Mesenteric fat pad (tissue), 1 donor: Measurements from ENCODE around the gene SLC16A12. TPM values are rescaled to one million over a fixed set of nuclear protein-coding genes. Genes with fewer than 3 reads are reported as not detected.

Experiments used
- DNase-seq: peaks from one replicate; pipeline ENCODE4 v3.0.0-alpha.2; 2020; ENCODE audit warnings: low spot score
- total RNA-seq: library from RNA; stranded (reverse); fragmentation: NEBNext Ultra II Directional; extraction: Animal tissue kit (Norgen Biotek cat#: 25700); gene quantifications from one replicate; pipeline ENCODE4 v1.2.1, GENCODE V29; 2021
- donor health status: DM: yes; HTN: yes; CAD: no.

The SLC16A12 gene
- total RNA-seq, 1 donor from 2014 or later = 0.22 TPM

DNA sequence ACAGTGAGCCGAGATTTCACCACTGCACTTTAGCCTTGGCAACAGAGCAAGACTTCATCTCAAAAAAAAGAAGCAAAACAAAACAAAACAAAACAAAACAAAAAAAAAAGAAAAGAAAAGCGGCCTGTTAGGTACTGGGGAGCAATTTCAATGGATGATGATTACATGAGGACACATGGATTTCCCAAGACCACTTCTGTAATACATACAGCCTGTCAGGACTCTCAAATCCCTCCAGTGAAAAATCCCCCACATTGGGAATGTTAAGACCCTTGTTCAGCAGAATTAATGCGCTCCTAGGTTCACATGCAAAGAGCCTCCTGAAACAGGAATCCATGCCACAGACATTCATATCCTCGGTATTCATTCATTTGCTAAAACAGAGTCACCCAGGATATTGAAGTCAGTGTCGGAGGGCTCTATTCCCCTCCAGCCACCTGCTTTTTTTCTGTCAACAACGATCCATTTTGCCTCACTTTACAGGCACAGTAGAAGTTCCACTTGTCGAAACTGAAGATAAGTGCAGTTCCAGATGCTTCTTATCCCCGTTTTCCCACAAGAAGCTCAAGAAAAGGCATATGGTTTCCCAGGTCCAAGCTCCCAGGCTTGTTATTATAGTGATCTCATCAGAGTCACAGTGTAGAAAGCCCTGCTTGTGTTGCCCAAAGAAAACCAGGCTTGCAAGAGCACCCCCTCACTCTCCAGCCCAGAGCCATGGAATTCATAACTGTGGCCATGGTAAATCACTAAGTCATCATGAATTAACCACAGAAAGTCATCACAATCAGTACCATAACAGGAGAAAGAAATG lies 20.2 kb downstream of the SLC16A12 start:
- DNase-seq = no peak

DNA sequence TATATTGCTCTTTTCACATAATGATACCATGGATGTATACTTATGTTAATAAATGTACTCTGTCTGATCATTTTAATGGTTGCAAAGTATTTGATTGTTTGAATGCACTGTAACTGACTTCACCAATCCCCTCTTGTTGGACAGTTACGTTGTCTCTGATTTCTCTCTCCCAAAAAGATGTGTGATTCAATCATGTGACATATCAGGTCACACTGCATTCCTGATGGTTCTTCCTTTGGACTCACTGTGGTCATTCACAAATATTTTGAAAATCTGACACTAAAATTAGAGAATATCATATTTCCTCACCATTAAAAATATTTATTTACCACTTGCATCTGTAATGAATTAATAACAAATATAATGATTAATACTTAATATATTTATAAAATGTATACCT lies 22.2 kb downstream of the SLC16A12 start:
- no peak for DNase-seq

DNA sequence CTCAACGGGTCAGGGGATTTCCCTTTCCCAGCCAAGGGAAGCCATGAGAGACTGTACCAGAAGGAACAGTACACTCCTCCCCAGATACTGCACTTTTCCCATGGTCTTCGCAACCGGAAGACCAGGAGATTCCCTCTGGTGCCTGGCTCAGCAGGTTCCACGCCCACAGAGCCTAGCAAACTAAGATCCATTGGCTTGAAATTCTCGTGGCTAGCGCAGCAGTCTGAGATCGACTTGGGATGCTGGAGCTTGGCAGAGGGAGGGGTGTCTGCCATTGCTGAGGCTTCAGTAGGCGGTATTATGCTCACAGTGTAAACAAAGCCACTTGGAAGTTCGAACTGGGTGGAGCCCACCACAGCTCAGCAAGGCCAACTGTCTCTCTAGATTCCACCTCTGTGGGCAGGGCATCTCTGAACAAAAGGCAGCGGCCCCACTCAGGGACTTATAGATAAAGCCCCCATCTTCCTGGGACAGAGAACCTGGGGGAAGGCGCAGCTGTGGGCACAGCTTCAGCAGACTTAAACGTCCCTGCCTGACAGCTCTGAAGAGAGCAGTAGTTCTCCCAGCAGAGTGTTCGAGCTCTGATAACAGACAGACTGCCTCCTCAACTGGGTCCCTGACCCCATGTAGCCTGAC lies 29.6 kb downstream of the SLC16A12 start:
- DNase-seq = no peak

DNA sequence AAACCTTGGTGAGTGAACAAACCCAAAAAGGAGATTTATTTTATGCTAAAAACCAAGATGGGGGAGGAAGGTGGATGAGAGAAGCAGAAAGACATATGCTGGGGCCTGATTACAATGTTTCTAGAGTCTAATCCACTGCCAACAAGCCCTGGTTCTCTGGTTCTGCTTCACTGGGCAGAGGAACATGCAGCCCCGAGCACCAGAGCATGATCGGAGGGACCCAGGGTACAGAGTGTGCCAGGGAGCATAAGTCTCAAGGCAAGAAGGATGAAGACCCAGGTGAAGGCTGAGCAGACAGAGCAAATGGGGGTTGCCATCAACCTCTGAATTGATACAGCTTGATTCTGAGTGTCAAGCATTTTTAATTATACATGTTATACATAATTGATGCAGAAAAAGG lies 30.7 kb downstream of the SLC16A12 start:
- DNase-seq = no peak

DNA sequence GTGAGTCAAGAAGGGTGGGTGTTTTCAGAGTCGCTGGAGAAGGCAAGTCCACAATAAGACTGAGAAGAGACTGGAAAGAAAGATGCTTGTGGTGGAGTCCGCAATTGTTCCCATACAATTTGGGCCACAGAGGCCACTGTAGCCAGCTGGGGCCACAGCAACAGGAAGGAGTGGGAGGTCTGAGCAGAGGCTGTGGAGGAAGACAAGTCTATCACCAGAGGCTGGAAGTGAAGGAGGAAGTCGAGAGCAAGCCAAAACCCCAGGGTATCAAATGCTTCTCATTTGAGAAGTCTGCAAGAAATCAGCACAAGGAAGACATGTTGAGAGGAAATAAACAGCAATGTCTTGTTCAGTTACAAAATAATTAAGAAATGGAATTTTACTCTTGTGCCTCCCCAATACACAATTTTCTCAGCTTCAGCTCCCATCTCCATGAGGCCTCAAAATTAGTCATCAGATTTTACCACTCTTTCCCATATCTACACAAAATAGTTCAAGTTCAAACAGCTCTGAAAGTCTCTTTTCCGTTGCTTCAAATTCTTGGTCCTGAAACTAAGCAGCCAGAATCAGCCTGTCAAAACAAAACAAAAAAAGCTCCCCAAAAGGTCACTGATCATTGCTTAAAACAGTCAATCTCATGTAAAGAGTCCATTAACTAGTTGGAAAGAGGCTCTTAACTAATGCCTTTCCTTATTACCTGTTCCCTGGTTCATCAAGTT lies 31.6 kb downstream of the SLC16A12 start:
- DNase-seq = no peak

DNA sequence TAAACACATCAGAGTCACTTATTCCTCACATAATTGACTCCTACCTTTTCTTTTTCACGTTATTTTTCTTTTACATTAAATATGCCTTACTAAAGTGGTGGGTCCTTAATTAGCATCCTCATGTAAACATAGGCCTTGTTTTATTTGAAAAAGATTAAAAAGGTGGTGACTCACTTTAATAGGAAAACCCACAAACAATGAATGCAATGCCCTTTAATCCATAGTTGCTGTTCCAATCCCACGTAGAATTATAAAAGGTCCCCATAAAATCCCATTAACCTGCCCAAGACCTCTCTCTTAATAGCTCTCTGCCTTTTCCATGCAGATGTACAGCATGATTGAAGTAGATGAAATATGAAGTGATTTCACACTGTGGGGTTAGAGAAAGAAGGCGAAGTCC lies 32.2 kb downstream of the SLC16A12 start:
- DNase-seq = no peak

DNA sequence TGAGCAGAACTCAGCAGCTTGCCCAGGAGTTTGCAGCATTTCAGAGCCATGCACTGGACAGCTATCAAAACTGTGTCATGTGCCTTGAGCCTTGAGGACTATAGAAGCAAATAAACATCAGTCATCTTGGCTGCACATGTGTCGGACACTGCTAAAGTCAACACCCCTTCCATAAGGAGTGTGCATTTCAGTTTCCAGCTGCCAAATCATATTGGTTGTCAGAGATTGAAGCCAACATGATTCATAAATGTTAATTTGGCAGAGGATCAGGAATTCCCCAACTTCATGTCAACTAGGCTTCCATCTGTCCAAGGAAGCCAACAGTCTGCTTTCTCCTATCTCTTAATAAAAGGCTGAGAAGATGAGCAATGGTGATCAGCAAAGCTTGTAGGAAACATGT lies 32.8 kb downstream of the SLC16A12 start:
- no peak for DNase-seq

DNA sequence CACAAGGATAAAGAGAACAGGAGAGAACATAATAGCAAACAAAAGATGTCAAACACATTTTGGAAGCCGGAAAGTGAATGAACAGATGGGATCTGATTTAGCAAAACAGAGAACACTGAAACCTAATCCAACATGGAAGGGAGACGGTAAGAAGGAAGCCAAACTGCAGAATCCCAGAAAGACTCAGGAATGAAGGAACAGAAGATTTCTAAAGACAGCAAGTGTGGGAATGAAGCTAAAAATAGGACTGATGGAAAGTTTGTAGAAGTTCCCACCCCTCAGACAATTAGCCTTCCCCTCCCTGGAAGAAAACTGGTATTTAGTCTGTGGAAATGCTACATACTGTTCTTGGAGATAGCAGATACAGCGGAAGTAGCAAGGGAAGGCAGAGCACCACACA lies 40.8 kb downstream of the SLC16A12 start:
- DNase-seq = no peak

DNA sequence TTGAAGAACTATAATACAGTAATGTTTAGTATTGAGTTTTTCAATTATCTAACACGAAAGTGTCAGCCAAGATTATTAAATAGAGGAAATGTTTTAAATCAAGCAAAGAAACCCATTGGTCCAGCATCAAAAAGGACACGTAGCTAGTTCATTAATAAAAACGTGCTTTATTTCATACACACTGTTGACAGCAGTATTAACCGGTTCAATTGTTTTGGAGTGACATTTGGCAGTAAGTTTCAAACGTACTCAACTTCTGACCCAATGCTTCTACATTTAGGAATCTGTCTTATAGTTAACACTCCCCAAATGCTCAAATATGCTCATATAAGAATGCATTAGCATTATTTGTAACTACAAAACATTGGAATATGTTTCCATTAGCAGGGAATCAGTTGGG lies 41.3 kb downstream of the SLC16A12 start:
- DNase-seq = no peak

DNA sequence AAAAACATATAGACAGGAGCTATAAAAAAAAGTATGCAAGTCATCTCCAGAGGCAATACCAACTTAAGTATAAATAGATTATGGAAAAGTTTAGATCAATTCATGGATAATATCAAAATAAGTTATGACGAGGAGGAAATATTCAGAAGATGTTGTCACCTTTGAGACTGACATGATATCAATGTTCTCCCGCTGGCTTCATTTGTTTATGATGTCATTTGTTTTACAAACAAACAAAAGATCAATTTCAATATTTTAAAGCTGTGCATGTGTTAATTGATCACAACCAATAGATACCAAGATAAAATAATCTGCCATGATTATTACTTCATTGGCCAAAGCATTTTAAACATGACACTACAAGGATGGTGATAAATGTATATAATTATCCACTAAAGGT lies 43.5 kb downstream of the SLC16A12 start:
- no peak for DNase-seq

DNA sequence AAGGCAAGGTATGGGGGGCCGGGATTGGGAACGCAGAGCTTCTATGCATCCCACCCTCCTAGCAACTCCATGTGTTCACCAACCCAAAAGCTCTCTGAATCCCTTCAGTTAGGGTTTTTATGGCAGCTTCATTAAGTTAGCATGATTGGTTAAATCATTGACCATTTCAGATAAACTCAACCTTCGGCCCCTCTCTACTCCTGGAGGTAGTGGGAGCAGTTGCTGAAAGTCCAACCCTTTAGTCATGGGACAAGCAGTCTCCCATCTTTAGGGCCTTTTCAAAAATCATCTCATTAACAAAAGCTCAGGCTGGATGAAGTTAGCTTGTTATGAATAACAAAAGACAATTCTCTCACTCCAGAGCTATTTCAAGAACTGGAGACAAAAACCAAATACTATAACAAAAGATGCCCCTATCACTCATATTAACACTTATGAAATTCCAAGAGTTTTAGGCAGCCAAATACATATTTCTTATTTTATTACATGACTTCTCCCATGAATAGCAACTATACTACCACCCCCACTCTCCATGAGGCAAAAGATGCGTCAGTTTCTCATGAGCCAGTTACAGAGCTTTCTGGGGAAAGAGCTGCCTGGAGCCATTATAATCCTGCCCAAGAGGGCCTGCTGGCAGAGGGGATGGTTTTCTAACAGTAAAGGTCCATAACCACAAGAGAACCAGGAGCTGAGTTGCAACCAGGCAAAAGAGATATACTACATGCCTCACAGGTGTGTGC lies 44.6 kb downstream of the SLC16A12 start:
- DNase-seq = no peak

DNA sequence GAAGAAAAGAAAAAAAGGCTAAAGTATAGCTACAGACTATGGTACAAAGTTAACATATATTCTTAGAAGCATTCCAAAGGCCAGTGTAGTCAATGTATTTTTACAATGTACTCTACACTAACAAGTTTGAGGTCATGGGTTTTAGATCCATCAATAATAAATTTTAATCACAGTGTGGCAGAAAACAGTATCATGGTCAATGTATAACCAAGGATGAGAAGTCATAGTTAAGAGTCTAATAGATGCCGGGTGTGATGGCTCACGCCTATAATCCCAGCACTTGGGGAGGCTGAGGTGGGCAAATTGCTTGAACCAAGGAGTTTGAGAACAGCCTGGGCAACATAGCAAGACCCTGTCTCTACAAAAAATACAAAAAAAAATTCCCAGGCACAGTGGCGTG lies 53.1 kb downstream of the SLC16A12 start:
- no peak for DNase-seq

DNA sequence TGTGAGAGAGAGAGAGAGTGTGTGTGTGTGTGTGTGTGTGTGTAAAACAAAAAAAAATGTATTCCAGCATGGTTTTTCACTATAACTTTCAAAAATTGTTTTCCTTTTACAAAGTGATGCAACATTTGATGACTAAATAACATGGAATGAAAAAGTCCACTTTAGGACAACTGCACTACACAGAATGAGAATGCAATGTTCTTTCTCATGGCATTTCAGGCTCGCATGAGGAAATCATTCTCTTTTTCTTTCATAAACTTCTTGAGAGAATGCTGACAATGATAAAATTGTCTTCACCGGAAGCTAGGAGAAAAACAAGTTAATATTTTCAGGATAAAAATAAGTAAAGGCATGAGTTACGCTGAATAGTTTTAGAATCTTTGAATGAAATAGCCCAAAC lies 53.7 kb downstream of the SLC16A12 start:
- DNase-seq = no peak

DNA sequence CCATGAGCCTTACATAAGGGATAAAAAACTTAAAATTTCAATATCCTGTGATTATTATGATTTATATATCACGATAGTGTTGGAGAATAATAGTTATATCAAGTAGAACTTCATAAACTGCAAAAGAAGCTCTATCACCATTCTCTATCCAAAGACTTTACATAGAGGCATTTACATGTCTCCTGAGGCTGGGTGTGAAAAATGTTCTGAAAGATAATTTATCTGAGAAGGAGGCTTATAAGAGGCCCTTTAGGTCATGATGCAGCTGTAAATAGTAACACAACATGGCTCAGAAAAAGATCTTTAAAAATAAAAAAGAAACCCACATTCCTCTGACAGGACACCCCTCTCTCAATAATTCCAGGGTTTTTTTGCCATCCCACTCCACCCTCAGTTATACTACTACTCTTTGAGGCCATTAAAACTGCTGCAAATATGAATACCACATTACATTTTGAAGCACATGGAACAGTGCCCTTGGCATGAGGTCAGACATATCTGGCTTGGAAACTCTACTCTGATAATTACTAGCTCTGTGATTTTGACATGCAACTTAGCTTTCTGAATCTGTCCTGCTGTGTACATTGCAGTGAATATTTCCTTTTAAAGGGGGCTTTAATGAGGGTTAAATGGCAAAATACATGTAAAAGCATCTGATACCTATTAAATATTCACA lies 55.5 kb downstream of the SLC16A12 start:
- DNase-seq = no peak

DNA sequence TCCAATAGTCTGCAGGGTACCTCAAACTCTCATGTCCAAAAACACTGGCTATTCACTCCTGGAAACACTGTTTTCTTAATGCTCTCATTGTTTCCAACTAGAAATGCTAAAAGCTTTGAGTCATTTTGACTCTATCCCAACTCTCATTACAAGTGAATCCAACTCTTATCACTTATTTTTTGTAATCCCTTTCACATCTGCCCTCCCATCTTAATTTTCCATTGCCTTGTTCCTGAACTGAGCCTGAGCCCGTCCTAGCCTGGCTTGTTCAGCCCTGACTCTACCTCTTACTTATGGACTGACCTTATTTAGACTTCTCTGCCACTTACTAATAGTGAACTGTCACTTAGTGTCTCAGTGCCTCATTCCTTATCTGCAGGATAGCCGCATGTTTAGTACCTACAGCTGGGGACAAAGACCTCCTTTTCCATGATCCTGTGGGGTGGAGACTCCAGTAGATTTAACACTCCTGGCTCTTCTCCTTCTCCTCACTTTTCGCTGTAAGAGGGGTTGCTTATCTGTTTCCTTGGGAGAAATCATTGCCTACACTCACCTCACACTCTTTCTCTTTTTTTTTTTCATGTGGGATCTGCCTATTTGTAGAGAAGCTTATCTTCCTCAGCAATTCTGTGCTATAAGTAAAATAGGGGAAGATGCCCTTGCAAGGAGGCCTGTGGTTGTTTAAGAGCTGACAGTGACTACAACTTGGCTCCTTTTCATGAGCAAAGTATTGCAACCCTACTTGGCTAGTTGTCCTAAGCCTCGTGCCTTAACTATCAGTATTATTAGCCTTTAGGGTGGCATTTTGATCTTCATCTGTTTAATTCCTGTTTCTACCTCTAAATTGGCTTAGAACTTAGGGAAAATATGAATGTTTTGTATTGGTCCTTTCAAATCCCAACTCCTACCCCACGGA lies 56.4 kb downstream of the SLC16A12 start:
- DNase-seq = no peak

DNA sequence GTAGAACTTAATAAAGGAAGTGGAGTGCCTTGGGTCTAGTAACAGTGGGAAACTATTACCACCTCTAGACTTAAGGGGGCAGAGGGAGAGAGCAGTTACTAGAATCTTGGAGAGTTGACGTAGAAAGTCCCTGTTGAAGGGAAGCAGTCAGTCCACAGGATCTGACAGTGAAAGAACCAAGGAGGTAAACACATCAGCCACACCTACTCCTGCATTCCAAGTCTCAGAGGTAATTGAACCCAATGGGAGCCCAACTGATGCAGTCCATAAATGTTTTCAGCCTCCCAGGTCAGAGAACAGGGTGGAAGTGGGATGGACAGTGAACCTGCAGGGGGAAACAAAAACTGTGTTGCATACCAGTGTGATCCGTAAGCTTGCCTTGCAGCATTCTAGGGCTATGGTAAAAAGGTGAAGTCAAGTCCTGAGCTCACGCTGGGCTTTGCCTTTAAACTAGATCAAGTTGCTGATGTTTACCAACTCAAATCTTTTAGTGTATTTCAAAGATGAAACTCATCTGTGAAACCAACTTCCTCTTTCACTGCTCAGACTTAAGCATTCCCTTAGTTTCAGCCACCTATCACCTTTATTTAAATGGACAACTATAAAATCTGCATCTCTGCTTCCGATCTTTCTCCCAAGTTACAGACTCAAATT lies 57.2 kb downstream of the SLC16A12 start:
- DNase-seq = no peak

DNA sequence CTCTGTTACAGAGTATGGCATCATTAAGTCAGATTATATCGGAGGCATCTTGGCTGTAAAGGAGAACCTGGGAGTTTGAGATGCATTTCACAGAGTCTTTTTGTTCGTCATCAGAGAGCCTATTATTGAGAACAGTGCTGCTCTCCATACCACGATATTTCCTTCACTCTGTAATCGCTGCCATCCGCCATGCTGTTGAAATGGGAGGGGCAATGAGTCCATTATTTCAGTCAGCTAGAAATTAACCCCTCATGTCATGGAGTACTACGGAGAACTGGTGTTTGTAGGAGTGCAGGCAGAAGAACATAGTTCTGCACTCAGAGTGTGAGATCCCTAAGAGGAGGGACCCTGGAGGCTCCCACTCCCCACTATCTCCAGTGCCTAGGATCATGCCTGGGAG lies 59.2 kb downstream of the SLC16A12 start:
- no peak for DNase-seq

DNA sequence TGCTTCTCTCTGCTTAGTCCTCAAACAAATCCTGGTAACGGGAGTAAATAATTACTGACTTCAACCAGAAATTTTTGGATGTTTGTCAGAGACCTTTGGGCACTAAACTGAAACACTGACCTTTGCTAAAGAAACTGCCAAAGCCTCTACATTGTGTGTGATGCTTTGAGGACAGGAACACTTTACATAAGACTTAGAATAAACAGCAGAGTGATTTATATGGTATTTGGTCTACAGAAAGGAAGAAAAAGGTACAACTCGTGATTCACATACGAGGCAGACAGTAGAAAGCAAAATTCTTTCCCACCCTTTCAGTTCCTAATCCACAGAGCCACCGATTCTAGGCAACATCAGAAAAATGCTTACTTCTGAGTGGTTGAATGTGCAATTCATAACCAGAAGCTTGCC lies 59.8 kb downstream of the SLC16A12 start:
- DNase-seq = no peak

DNA sequence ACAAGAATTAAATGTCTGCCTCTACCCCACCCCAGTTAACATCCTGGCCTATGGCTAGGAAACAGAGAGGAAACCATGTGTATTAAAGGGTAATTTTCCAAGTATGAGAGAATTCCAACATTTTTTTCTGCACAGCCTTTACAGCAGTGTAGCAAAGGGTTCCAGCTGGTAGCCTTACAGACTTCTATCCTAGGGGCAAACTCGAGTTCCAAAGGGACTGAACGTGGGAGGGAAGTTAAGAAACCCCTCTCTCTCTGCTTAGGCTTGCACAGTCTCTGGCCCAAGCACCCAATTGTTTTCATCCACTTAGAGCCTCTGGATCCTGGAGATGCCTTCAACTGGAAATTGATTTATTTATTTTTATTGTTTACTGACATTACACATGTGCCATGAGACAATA lies 60.3 kb downstream of the SLC16A12 start:
- no peak for DNase-seq

DNA sequence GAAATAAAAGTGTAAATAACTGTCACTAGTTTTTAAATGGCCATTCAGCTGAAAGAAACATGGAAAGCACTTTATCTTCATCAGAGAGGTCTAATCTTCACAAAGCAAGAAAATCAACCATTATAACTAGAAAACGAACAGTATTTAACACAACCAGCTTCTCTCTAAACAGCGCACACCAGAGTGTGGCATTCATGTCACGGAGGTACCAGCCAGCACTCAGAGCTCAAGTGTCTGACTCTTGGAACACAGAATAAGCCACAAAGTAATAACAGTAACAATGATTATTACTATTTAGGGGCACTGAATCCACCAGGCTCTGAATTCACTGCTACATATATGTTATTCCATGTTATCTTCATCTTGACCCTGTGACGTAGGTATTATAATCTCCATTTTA lies 60.9 kb downstream of the SLC16A12 start:
- DNase-seq = no peak
